HG02885 (cell line): ENCODE measurements around the gene PRKCG.

ENCODE experiments used
- ATAC-seq: cut with Tn5 transposase; IDR thresholded peaks from one replicate; pipeline ENCODE4 v1.9.1; 2021; ENCODE audit warnings: mild to moderate bottlenecking; ENCODE audit not compliant: unreplicated experiment, poor library complexity

The PRKCG gene

GRCh38 chr19:53896682-53897081 is 14.7 kb downstream of the PRKCG start:
- no peak for ATAC-seq

DNA sequence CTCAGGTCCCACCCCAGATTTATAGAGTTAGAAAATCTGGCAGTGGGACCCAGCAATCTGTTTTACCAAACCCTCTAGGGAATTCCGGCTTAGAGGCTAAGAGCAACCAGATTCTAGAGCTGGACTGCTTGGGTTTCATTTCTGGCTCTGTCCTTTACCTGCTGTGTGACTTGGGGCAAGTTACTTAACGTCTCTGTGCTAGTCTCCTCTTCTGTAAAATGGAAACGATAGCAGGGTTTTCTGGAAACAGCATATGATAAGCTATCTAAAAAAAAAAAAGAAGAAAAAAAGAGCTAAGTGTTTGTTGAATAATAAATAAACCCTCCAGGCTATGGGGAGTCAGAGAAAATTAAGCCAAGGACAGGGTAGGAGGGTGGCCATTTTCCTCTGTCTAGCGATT is 15.5 kb downstream of the PRKCG start:
- no peak for ATAC-seq

DNA sequence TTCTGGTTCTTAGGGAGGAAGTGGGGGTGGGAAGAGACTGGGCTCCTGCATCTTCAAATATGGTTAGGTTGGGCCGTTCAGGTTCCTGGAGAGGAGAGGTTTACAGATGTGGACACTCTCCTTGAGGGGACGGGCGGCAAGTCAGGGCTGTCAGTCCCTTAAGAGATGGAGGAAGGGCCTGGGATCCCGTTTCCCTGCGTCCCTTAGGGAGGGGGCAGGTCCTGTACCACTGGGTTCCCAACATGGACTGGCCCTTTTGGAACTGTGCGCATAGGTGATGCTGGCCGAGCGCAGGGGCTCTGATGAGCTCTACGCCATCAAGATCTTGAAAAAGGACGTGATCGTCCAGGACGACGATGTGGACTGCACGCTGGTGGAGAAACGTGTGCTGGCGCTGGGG is 16.2 kb downstream of the PRKCG start:
- no peak for ATAC-seq

DNA sequence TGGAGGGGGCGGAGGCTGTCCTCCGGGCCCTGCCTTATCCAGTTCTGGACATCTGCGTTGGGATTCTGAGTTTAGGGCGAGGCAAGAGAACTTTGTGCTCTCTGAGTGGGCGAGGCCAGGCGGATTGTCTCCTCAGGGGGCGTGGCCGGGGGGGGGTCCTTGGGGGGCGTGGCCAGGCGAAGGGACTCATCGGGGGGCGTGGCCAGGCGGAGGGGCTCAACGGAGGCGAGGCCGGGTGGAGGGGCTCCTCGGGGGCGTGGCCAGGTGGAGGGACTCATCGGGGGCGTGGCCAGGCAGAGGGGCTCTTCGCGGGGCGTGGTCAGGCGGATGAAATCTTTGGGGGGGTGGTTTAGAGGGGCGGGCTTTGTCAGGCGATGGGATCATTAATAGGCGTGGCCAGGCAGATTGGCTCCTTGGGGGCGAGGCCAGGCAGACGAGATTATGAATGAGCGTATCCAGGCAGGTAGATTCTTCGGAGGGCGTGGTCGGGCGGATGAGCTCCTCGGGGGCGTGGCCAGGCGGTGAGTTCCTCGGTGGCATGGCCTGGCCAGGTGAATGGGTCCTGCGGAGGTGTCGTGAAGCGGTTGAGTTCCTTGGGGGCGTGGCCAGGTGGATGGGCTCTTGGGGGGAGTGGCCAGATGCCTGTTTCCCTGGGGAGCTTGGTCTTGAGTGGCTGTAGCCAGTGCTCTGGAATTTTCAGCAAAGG is 16.8 kb downstream of the PRKCG start:
- ATAC-seq = no peak

DNA sequence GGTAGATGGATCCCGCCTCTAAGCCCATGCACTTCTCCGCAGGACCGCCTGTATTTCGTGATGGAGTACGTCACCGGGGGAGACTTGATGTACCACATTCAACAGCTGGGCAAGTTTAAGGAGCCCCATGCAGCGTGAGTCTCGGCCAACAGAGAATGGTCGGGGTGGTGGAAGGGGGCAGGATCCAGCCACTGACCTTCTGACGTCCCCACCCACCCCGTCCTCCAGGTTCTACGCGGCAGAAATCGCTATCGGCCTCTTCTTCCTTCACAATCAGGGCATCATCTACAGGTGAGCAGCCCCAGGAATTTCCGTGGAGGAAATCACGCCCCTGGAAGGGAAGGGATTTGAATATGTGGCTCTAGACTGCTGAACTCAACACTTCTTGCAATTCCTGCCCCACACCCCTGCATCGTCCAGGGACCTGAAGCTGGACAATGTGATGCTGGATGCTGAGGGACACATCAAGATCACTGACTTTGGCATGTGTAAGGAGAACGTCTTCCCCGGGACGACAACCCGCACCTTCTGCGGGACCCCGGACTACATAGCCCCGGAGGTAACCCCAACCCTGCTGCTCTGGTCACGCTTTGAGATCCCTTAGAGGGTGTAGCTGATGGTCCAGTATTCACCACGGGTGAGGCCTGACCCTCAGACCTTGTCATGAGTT is 18.3 kb downstream of the PRKCG start:
- ATAC-seq = no peak

- ATAC-seq = no peak
Observed at GRCh38 chr19:53903055-53903680, 21.2 kb downstream of the PRKCG start.

DNA sequence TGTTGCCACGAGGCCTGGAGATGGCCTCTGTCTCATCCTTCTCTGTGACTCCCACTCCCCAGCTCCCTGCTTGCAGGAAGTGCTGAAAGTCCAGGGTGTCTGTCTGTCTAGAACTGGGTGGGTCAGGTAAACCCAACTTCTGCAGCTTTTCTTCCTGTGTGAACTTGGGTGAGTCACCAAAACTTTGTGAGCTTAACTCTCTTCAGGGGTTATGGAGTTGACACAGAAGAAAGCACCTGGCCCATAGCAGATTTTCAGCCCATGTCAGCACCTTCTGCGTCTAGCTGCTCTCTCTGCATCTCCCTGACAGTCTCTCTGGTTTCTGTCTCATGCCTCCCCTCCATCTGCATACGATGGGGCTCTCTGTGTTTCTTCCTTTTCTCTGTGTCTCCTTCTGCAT is 22.9 kb downstream of the PRKCG start:
- ATAC-seq = no peak

- no peak for ATAC-seq
Observed at GRCh38 chr19:53905787-53906186, 23.8 kb downstream of the PRKCG start.

- ATAC-seq = no peak
Observed at GRCh38 chr19:53906211-53907192, 24.5 kb downstream of the PRKCG start.

GRCh38 chr19:53907193-53907581 is 25.2 kb downstream of the PRKCG start:
- ATAC-seq = no peak

DNA sequence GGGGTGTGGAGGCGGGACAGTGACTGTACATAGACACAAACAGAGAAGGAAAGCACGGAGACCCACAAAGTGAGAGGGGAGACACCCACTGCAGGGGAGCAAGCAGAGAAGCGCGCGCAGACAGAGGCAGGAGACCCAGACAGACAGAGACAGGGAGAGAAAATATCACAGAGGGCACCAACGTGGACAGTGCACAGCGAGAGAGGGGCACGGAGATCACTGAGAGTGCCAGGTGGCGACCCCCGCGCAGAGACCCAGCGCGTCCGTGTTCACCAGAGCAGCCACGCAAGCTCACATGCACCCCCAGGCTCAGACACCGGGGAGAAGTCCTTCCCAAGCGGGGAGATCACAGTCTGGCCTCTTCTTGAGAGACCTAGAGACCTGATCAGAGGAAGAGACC is 25.7 kb downstream of the PRKCG start:
- no peak for ATAC-seq

- ATAC-seq = no peak
Observed at GRCh38 chr19:53908106-53908934, 26.3 kb downstream of the PRKCG start.

GRCh38 chr19:53908935-53909415 is 27.0 kb downstream of the PRKCG start, which contains the start of gene CACNG7:
Gene CACNG7, plus strand, starts transcription at chr19:53909278. Its CDS starts 3,554 bp downstream, at chr19:53912832.
- no peak for ATAC-seq

DNA sequence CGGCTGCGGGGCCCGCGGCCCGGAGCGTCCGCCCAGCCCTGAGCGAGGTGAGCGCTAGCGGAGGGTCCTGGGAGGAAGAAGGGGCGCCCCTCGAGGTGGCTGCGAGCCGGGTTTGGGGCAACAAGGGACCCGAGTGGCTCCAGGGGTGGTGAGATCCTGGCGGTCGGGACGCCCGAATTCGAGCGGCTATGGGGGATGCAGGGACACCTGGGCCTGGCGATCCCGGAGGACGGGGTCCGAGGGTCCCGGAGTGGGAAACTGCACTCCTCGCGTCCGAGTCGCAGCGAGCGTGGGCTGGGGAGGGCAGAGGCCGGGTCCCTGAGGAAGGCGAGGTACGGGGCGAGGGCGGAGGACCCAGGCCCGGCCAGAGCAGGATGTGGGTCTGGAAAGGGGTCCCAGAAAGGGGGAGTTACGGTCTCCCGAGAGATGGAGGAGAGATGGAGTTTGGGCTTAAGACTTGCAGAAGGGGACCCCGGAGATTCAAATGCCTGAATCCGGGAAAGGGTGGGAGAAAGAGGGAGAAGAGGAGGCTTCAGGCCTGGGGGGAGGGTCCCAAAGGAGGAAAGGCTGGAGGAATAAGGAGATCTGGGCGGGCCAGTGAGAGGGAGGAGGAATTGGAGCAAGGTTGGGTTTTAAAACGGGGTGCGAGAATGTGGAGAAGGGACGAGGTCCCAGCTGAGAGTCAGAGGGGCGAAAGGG is 27.6 kb downstream of the PRKCG start:
- no peak for ATAC-seq

DNA sequence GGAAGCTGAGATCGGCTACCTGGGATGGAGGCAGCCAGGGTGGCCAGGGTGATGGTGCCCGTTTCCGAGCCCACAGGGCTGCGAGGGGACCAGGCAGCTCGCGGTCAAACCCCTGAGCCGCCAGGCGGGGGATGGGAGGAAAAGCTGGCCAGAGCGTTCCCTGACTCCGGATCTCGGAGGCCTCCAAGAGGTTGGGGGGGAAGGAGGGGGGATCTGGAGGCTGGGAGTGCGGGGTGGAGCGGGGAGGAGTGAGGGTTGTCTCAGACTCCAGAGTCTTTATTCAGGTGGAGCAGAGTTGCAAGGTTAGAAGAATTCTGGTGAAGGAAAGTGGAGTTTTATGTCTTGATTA is 28.1 kb downstream of the PRKCG start:
- no peak for ATAC-seq

DNA sequence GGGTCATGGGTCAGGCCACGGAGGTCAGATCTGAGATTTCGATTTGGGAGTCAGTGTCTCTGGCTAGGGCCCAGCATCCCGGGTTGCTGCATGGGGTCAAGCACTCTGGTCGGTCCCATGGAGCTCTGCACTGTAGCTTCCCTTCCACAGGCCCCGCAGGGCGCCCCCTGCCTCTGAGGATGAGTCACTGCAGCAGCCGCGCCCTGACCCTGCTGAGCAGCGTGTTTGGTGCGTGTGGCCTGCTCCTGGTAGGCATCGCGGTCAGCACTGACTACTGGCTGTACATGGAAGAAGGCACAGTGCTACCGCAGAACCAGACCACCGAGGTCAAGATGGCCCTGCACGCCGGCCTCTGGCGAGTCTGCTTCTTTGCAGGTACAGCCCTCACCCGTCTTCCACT is 30.7 kb downstream of the PRKCG start:
- ATAC-seq = no peak

- ATAC-seq = no peak
Observed at GRCh38 chr19:53915000-53915399, 33.0 kb downstream of the PRKCG start.

DNA sequence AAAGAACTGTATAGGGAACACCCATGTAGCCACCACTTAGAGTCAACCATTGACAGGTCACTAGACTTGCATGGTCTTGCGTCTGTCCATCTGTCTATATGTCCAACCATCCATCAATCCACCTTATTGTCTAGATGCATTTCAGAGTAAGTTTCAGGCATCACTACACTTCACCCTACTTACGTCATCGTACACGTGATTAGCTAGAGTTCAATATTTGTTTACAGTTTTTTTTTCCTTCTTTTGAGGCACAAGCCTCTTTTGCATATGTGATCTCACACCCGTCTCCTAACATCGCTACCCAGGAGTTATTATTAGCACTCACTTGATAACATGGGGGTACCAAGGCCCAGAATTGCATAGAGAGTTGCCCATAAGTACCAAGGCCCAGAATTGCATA is 34.0 kb downstream of the PRKCG start:
- ATAC-seq = no peak

GRCh38 chr19:53917356-53917755 is 35.4 kb downstream of the PRKCG start:
- no peak for ATAC-seq
